ENCODE results near the gene PUS1.

The PUS1 gene

GRCh38 chr12:131986910-131987309 is 57.8 kb downstream of the PUS1 start:
- H3K14ac ChIP-seq (ENCODE audit: low read length) = no peak overlapping the region
- H3K4ac ChIP-seq (ENCODE audit: low read length) = no peak overlapping the region
- no peak overlapping the region for H3K23ac ChIP-seq (ENCODE audit: low read depth, low read length, poor library complexity)
- H3K27me3 ChIP-seq (ENCODE audit: control insufficient read depth in 3 of 3, insufficient read depth in 3 of 3, low read depth in 1 of 3, low read length in 3 of 3) = no peaks in the 10 kb centered on the region
- no peak overlapping the region for H4K91ac ChIP-seq (ENCODE audit: low read depth, low read length, poor library complexity)
- H2BK15ac ChIP-seq (ENCODE audit: low read length) = no peak overlapping the region
- H2AFZ ChIP-seq (ENCODE audit: low read length) = no peak overlapping the region
- no peaks in the 10 kb centered on the region for H3K79me1 ChIP-seq (ENCODE audit: low read depth, low read length)
- no peak overlapping the region for H2BK120ac ChIP-seq (ENCODE audit: low read depth, low read length)
- H3K4me3 ChIP-seq (ENCODE audit: low read length in 2 of 2) = no peak overlapping the region
- no peak overlapping the region for H3K27ac ChIP-seq (replicated peaks; ENCODE audit: low read length)
- no peaks in the 10 kb centered on the region for H3K9me3 ChIP-seq (replicated peaks in 1 of 2; ENCODE audit: control insufficient read depth in 2 of 2, insufficient read depth in 1 of 2, low read depth in 1 of 2, low read length in 2 of 2)
- peaks cover 28 to 45% of the 10 kb centered on the region in 2 donors for H3K4me1 ChIP-seq (ENCODE audit: control insufficient read depth in 2 of 2, insufficient read depth in 1 of 2, low read depth in 1 of 2, low read length in 2 of 2)
- DNase-seq (ENCODE audit: low spot score) = no peak
- no peak overlapping the region for H2BK5ac ChIP-seq (ENCODE audit: low read length)
- H3K36me3 ChIP-seq (replicated peaks in 1 of 2; ENCODE audit: control insufficient read depth in 2 of 2, insufficient read depth in 2 of 2, low read length in 2 of 2) = peaks cover 23 to 76% of the 10 kb centered on the region in 2 donors
- H2AK5ac ChIP-seq (ENCODE audit: low read depth, low read length) = no peak overlapping the region
- H3K9ac ChIP-seq (ENCODE audit: low read depth, low read length, poor library complexity) = no peak overlapping the region
- no peak overlapping the region for H4K8ac ChIP-seq (ENCODE audit: low read depth, low read length)
- no peak overlapping the region for H3K4me2 ChIP-seq (ENCODE audit: insufficient read depth, low read length, poor library complexity, severe bottlenecking)
- WGBS, 2 donors (ENCODE audit: extremely low coverage in 2 of 2, insufficient read length in 2 of 2, insufficient replicate concordance in 1 of 2) = no CpG with 5 or more reads among the region's 5 CpGs
- no peak overlapping the region for H3K18ac ChIP-seq (ENCODE audit: low read length)
- H2BK12ac ChIP-seq (ENCODE audit: low read length) = no peak overlapping the region

GRCh38 chr12:131987552-131987951 is 58.5 kb downstream of the PUS1 start:
- peaks cover 32 to 51% of the 10 kb centered on the region in 2 donors for H3K4me1 ChIP-seq (ENCODE audit: control insufficient read depth in 2 of 2, insufficient read depth in 1 of 2, low read depth in 1 of 2, low read length in 2 of 2)
- H3K36me3 ChIP-seq (replicated peaks in 1 of 2; ENCODE audit: control insufficient read depth in 2 of 2, insufficient read depth in 2 of 2, low read length in 2 of 2) = peaks cover 22 to 76% of the 10 kb centered on the region in 2 donors
- H3K9me3 ChIP-seq (replicated peaks in 1 of 2; ENCODE audit: control insufficient read depth in 2 of 2, insufficient read depth in 1 of 2, low read depth in 1 of 2, low read length in 2 of 2) = no peaks in the 10 kb centered on the region
- no peak overlapping the region for H3K4me3 ChIP-seq (ENCODE audit: low read length in 2 of 2)
- no peak overlapping the region for H3K9ac ChIP-seq (ENCODE audit: low read depth, low read length, poor library complexity)
- H2BK5ac ChIP-seq (ENCODE audit: low read length) = no peak overlapping the region
- no peak overlapping the region for H3K18ac ChIP-seq (ENCODE audit: low read length)
- no peak overlapping the region for H2BK120ac ChIP-seq (ENCODE audit: low read depth, low read length)
- H2AFZ ChIP-seq (ENCODE audit: low read length) = no peak overlapping the region
- no peak overlapping the region for H2BK12ac ChIP-seq (ENCODE audit: low read length)
- H3K4me2 ChIP-seq (ENCODE audit: insufficient read depth, low read length, poor library complexity, severe bottlenecking) = no peak overlapping the region
- no peak overlapping the region for H4K8ac ChIP-seq (ENCODE audit: low read depth, low read length)
- WGBS, 2 donors (ENCODE audit: extremely low coverage in 2 of 2, insufficient read length in 2 of 2, insufficient replicate concordance in 1 of 2) = no CpG with 5 or more reads among the region's 8 CpGs
- no peaks in the 10 kb centered on the region for H3K27me3 ChIP-seq (ENCODE audit: control insufficient read depth in 3 of 3, insufficient read depth in 3 of 3, low read depth in 1 of 3, low read length in 3 of 3)
- H3K27ac ChIP-seq (replicated peaks; ENCODE audit: low read length) = no peak overlapping the region
- peak overlapping the region; percentile 27 for H2AK5ac ChIP-seq (ENCODE audit: low read depth, low read length)
- no peak overlapping the region for H3K4ac ChIP-seq (ENCODE audit: low read length)
- H3K14ac ChIP-seq (ENCODE audit: low read length) = no peak overlapping the region
- H2BK15ac ChIP-seq (ENCODE audit: low read length) = no peak overlapping the region
- H3K23ac ChIP-seq (ENCODE audit: low read depth, low read length, poor library complexity) = no peak overlapping the region
- no peak overlapping the region for H4K91ac ChIP-seq (ENCODE audit: low read depth, low read length, poor library complexity)
- no peaks in the 10 kb centered on the region for H3K79me1 ChIP-seq (ENCODE audit: low read depth, low read length)
- DNase-seq (ENCODE audit: low spot score) = no peak

GRCh38 chr12:131988054-131988796 is 59.1 kb downstream of the PUS1 start:
- Histone ChIP-seq H2AFZ (ENCODE audit: low read length) (no peak overlapping the region), H3K4me2 (ENCODE audit: insufficient read depth, low read length, poor library complexity, severe bottlenecking) (no peak overlapping the region), H3K23ac (ENCODE audit: low read depth, low read length, poor library complexity) (no peak overlapping the region), H3K18ac (ENCODE audit: low read length) (peak overlapping the region; percentile 53), H2BK5ac (ENCODE audit: low read length) (no peak overlapping the region), H3K9ac (ENCODE audit: low read depth, low read length, poor library complexity) (no peak overlapping the region), H3K27ac (replicated peaks; ENCODE audit: low read length) (peak overlapping the region; percentile 24), H4K91ac (ENCODE audit: low read depth, low read length, poor library complexity) (no peak overlapping the region), H2BK120ac (ENCODE audit: low read depth, low read length) (no peak overlapping the region), H2AK5ac (ENCODE audit: low read depth, low read length) (peak overlapping the region; percentile 53), H3K4me1 (ENCODE audit: control insufficient read depth in 2 of 2, insufficient read depth in 1 of 2, low read depth in 1 of 2, low read length in 2 of 2) (peaks cover 32 to 52% of the 10 kb centered on the region in 2 donors), H4K8ac (ENCODE audit: low read depth, low read length) (no peak overlapping the region), H3K27me3 (ENCODE audit: control insufficient read depth in 3 of 3, insufficient read depth in 3 of 3, low read depth in 1 of 3, low read length in 3 of 3) (no peaks in the 10 kb centered on the region), H3K79me1 (ENCODE audit: low read depth, low read length) (peaks cover 2% of the 10 kb centered on the region), H3K4me3 (ENCODE audit: low read length in 2 of 2) (no peak overlapping the region), H3K14ac (ENCODE audit: low read length) (no peak overlapping the region), H3K36me3 (replicated peaks in 1 of 2; ENCODE audit: control insufficient read depth in 2 of 2, insufficient read depth in 2 of 2, low read length in 2 of 2) (peaks cover 23 to 76% of the 10 kb centered on the region in 2 donors), H3K4ac (ENCODE audit: low read length) (no peak overlapping the region), H2BK12ac (ENCODE audit: low read length) (no peak overlapping the region), H2BK15ac (ENCODE audit: low read length) (no peak overlapping the region), H3K9me3 (replicated peaks in 1 of 2; ENCODE audit: control insufficient read depth in 2 of 2, insufficient read depth in 1 of 2, low read depth in 1 of 2, low read length in 2 of 2) (no peaks in the 10 kb centered on the region)
- no peak for DNase-seq (ENCODE audit: low spot score)
- WGBS, 2 donors (ENCODE audit: extremely low coverage in 2 of 2, insufficient read length in 2 of 2, insufficient replicate concordance in 1 of 2) = no CpG with 5 or more reads among the region's 8 CpGs

GRCh38 chr12:131989021-131989420 is 59.9 kb downstream of the PUS1 start:
- Histone ChIP-seq H3K4ac (ENCODE audit: low read length) (peak overlapping the region; percentile 17), H3K4me3 (ENCODE audit: low read length in 2 of 2) (no peak overlapping the region), H2BK15ac (ENCODE audit: low read length) (peak overlapping the region; percentile 7), H3K36me3 (replicated peaks in 1 of 2; ENCODE audit: control insufficient read depth in 2 of 2, insufficient read depth in 2 of 2, low read length in 2 of 2) (peaks cover 26 to 76% of the 10 kb centered on the region in 2 donors), H2BK120ac (ENCODE audit: low read depth, low read length) (no peak overlapping the region), H3K9ac (ENCODE audit: low read depth, low read length, poor library complexity) (peak overlapping the region; percentile 53), H2AFZ (ENCODE audit: low read length) (no peak overlapping the region), H4K8ac (ENCODE audit: low read depth, low read length) (peak overlapping the region; percentile 55), H3K4me2 (ENCODE audit: insufficient read depth, low read length, poor library complexity, severe bottlenecking) (no peak overlapping the region), H4K91ac (ENCODE audit: low read depth, low read length, poor library complexity) (no peak overlapping the region), H3K18ac (ENCODE audit: low read length) (peak overlapping the region; percentile 13), H3K27me3 (ENCODE audit: control insufficient read depth in 3 of 3, insufficient read depth in 3 of 3, low read depth in 1 of 3, low read length in 3 of 3) (no peaks in the 10 kb centered on the region), H3K27ac (replicated peaks; ENCODE audit: low read length) (peak overlapping the region; percentile 49), H3K4me1 (ENCODE audit: control insufficient read depth in 2 of 2, insufficient read depth in 1 of 2, low read depth in 1 of 2, low read length in 2 of 2) (peaks cover 32 to 52% of the 10 kb centered on the region in 2 donors), H3K79me1 (ENCODE audit: low read depth, low read length) (peaks cover 4% of the 10 kb centered on the region), H2BK5ac (ENCODE audit: low read length) (no peak overlapping the region), H3K23ac (ENCODE audit: low read depth, low read length, poor library complexity) (peak overlapping the region; percentile 67), H3K9me3 (replicated peaks in 1 of 2; ENCODE audit: control insufficient read depth in 2 of 2, insufficient read depth in 1 of 2, low read depth in 1 of 2, low read length in 2 of 2) (no peaks in the 10 kb centered on the region), H2AK5ac (ENCODE audit: low read depth, low read length) (peak overlapping the region; percentile 82), H3K14ac (ENCODE audit: low read length) (no peak overlapping the region), H2BK12ac (ENCODE audit: low read length) (peak overlapping the region; percentile 87)
- no CpG with 5 or more reads among the region's 12 CpGs for WGBS, 2 donors (ENCODE audit: extremely low coverage in 2 of 2, insufficient read length in 2 of 2, insufficient replicate concordance in 1 of 2)
- DNase-seq (ENCODE audit: low spot score) = no peak

All from neuronal stem cell (in vitro differentiated cells).